HPDE6-E6E7 (cell line): ENCODE measurements around the gene SPAST.
A peak's percentile ranks its signal among the peaks of the same experiment; 100 is the strongest.
"Not testable (repeated sequence)": the region's sequence is repeated elsewhere in the genome, so short reads cannot be mapped to it uniquely, and the experiment has no call there.

Experiments used
- DNase-seq: peaks from one replicate; pipeline ENCODE4 v3.0.0; 2011; ENCODE audit warnings: missing footprints; ENCODE audit errors: extremely low spot score

Gene SPAST

GRCh38 chr2:32063310-32064020, at the start of gene SPAST:
TSS of gene SPAST (plus strand) at chr2:32063556. CDS start at chr2:32063832, 276 bp downstream.
- DNase-seq = peak; percentile 96

- DNase-seq = not testable (repeated sequence)
These were observed 44.4 kb upstream of the SPAST start for GRCh38 chr2:32018789-32019482.

- DNase-seq = not testable (repeated sequence)
These were observed 29.0 kb upstream of the SPAST start for GRCh38 chr2:32034198-32034887.

GRCh38 chr2:32039447-32040219, 23.7 kb upstream of the SPAST start, which contains the start of gene DPY30:
TSS of gene DPY30 (minus strand) at chr2:32039805. CDS start at chr2:32039456, 349 bp downstream.
- peak; percentile 84 for DNase-seq

GRCh38 chr2:32043561-32043960, 19.8 kb upstream of the SPAST start:
- DNase-seq = no peak

GRCh38 chr2:32051836-32052439, 11.4 kb upstream of the SPAST start:
- no peak for DNase-seq

GRCh38 chr2:32054583-32054982, 8.8 kb upstream of the SPAST start:
- DNase-seq = not testable (repeated sequence)

- no peak for DNase-seq
These were observed 5.2 kb upstream of the SPAST start for GRCh38 chr2:32058130-32058529.

- DNase-seq = no peak
These were observed 3.1 kb upstream of the SPAST start for GRCh38 chr2:32060266-32060665.

- DNase-seq = no peak
These were observed 1.9 kb upstream of the SPAST start for GRCh38 chr2:32061430-32061829.

GRCh38 chr2:32061973-32062861, 1.1 kb upstream of the SPAST start:
- DNase-seq = peak; percentile 60

GRCh38 chr2:32064021-32064601, 755 bp downstream of the SPAST start:
- DNase-seq = peak; percentile 20

GRCh38 chr2:32064713-32065112, 1.4 kb downstream of the SPAST start:
- no peak for DNase-seq

- no peak for DNase-seq
These were observed 4.2 kb downstream of the SPAST start for GRCh38 chr2:32067549-32067948.

GRCh38 chr2:32074134-32074506, 10.8 kb downstream of the SPAST start:
- DNase-seq = no peak

GRCh38 chr2:32095671-32096070, 32.3 kb downstream of the SPAST start:
- DNase-seq = peak; percentile 21

- DNase-seq = no peak
These were observed 44.8 kb downstream of the SPAST start for GRCh38 chr2:32108111-32108510.

- no peak for DNase-seq
These were observed 54.7 kb downstream of the SPAST start for GRCh38 chr2:32118055-32118454.

- DNase-seq = no peak
These were observed 55.8 kb downstream of the SPAST start for GRCh38 chr2:32119161-32119560.

GRCh38 chr2:32124660-32125059, 61.3 kb downstream of the SPAST start:
- DNase-seq = no peak
